Middle frontal gyrus (tissue), 1 donor: Measurements from ENCODE around the gene IGSF23.
A peak's percentile ranks its signal among the peaks of the same experiment; 100 is the strongest.

Experiments
- DNase-seq: peaks from one replicate; pipeline ENCODE4 v3.0.0-alpha.2; 2015; ENCODE audit warnings: low spot score; ENCODE audit errors: extremely low spot score

Gene IGSF23

DNA sequence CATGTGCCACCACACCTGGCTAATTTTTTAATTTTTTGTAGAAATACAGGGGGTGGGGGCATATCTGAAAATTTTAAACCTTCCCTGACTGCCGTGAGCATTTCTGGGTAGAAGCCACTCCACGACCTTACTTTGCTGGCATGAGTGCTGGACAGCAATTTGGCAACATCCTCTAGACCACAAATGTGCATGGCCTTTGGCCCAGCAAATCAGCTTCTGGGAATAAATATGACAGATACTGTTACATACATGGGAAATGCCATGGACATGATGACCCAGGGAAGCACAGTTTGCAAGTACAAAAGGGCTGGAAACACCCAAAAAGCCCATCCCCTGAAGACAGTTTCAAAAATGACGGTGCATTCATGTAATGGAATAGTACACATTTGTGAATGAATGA lies 27.2 kb downstream of the IGSF23 start:
- no peak for DNase-seq

DNA sequence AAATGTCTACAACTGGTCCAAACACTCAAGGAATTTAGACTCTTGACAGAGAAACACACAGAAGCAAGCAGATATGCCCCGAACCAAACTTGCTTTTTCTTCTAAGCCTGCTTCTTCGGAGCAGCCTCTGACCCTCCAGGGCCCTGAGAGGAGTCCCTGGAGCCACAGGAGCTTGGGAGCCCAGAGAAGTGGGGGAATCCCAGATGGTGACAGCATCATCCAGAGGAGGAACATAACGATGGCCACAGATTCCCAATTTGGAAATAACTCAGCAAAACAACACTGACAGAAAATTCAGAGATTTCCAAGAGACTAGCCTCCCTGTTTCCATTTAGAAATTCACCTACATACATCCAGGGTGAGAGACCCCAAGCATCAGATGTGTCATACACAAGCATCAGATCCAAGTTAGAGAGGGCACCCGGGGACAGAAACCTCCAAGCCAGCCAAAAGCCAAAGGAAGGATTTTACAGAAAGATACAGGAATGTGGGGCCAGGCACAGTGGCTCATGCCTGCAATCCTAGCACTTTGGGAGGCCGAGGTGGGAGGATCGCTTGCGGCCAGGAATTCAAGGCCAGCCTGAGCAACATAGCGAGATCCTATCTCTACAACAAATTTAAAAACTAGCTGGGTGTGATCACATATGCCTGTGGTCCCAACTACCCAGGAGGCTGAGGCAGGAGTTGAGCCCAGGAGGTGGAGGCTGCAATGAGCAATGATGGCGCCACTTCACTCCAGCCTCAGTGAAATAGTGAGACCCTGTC lies 28.3 kb downstream of the IGSF23 start:
- DNase-seq: no peak

DNA sequence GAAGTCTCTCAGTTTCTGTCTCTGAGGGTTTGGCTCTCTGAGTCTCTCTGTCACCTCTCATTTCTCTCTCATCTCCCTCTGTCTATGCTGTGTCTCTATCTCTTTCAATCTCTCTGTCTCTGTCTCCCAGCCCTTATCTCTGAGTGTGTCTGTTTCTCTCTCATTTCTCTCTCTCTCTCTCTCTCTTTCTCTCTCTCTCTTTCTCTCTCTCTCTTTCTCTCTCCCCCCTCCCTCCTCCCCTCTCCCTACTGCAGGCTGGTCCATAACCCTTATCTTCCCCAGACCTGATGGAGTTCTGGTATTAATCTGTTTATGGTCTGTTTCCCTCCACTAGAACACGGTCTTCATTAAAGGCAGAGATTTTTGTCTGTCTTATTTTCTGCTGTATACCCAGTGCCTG lies 29.0 kb downstream of the IGSF23 start:
- no peak for DNase-seq

DNA sequence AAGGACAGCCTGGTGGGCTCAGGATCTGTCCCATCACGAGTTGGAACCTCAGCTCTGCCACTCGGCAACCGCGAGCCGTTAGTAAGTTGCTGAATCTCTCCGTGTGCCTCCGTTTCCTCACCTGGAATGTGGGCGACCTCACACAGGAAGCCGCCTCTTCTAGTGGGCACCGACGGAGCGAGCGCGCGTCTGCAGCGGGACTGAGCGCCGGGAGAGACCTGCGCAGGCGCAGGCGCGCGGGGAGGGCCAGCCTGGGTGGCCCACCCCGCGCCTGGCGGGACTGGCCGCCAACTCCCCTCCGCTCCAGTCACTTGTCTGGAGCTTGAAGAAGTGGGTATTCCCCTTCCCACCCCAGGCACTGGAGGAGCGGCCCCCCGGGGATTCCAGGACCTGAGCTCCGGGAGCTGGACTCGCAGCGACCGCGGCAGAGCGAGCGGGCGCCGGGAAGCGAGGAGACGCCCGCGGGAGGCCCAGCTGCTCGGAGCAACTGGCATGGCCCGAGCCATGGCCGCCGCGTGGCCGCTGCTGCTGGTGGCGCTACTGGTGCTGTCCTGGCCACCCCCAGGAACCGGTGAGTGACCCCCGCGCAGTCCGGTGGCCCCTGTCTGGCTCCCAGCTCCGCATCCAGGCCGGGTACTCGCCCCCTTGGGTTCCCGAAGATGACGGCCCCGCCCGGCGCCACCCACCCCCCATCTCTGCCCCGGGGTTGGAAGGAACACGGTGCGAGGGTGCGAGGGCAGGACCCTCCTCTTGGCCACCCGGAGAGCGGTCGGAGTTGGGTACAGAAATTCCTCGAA lies 30.4 kb downstream of the IGSF23 start, which contains the start of gene PVR:
PVR (plus strand) TSS at position 306 of the 797 bp plus-strand sequence; CDS start at position 493, 187 bp downstream.
- DNase-seq: peak; percentile 49

DNA sequence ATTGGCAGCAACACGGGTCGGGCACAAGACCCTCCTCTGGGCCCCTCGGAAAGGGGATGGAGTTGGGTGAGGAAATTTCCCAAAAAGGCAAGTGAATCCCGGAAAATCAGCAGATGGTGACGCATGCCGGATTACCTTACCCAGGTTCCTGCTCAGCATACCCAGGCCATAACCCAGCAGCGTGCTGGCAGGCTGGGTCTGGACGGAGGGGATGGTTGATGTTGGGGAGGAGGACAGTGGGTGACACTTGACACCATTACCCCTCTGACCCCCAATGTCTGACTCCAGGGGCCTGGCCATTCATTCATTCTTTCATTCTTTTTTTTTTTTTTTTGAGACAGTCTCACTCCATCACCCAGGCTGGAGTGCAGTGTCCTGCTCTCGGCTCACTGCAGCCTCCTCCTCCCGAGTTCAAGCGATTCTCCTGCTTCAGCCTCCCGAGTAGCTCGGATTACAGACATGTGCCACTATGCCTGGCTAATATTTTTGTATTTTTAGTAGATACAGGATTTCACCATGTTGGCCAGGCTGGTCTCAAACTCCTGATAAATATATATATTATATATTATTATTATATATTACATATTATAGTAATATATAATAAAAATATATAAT lies 31.1 kb downstream of the IGSF23 start:
- no peak for DNase-seq

DNA sequence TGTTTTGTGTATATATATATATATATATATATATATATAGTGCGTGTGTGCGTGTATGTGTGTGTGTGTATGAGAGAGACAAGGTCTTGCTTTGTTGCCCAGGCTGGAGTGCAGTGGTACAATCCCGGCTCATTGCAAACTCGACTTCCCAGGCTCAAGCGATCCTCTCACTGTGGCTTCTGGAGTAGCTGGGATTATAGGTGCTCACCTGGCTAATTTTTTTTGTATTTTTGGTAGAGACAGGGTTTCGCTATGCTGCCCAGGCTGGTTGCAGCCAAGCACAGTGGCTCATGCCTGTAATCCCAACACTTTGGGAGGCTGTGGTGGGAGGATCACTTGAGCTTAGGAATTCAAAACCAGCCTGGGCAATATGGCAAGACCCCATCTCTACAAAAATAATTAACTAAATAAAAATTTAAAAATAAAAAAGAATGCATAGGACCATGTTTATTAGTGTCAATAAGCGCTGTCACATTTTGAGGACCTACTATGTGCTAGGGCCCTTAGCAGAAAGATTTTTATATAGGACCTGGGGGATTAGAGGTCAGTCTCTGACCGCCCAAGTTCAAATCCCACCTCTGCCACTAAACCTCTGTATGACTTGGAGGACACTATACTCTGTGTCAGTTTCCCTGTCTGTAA lies 32.2 kb downstream of the IGSF23 start:
- DNase-seq: no peak

DNA sequence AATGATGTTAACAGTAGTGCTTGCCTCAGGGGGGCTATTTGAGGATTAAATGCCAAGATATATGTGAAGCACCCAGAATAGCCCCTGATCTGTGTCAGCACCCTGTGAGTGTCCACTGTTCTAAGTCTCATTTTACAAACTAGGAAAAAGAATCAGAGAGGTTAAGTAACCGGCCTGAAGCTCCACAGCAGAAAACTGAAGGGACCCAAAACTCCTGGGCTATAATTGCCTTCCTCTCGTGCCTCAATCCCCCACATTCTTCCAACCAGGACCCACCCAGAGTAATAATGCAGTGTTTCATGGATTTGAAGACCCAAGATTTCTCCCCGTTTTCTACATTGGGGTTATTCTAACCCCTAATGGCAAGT lies 32.7 kb downstream of the IGSF23 start:
- DNase-seq: no peak

DNA sequence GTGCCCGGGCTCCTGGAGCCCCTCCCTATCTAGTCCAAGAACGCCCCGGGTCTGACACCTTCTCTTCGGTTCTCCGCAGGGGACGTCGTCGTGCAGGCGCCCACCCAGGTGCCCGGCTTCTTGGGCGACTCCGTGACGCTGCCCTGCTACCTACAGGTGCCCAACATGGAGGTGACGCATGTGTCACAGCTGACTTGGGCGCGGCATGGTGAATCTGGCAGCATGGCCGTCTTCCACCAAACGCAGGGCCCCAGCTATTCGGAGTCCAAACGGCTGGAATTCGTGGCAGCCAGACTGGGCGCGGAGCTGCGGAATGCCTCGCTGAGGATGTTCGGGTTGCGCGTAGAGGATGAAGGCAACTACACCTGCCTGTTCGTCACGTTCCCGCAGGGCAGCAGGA lies 33.8 kb downstream of the IGSF23 start:
- no peak for DNase-seq

DNA sequence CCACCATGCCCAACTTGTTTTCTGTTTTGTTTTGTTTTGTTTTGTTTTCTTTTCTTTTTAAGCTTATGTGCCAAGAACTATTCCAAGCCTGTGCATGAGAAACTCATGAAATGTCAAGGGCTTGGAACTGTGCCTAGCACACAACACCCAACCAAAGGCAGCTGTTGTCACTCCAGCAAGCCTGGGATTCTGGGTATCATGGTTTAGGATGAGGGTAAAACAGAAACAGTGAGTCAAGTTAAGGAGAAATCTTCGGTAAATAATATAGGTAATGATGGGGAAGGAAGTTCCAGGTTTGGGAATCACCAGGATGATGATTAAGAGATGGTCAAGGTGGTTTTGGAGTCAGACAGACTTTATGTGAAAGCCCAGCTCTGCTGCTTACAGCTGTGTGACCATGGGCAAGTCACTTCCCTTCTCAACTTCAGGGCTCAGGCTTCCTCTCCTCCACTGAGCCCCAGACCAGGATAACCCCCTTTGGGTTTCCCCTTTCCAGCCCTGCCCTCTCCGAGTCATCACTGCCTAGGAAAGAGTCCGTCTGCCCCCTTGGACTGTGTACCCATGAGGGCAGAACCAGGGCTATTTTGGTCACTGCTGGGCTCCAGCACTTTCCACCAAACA lies 35.4 kb downstream of the IGSF23 start:
- no peak for DNase-seq

DNA sequence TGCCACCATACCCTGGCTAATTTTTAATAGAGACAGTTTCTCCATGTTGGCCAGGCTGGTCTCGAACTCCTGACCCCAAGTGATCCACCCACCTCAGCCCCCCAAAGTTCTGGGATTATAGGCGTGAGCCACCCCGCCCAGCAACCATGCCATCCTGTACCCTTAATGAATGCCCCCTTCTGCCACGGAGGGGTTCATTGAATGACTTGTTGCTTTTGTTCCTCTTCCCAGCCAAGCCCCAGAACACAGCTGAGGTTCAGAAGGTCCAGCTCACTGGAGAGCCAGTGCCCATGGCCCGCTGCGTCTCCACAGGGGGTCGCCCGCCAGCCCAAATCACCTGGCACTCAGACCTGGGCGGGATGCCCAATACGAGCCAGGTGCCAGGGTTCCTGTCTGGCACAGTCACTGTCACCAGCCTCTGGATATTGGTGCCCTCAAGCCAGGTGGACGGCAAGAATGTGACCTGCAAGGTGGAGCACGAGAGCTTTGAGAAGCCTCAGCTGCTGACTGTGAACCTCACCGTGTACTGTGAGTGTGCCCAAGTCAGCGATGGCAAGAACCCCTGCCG lies 36.3 kb downstream of the IGSF23 start:
- no peak for DNase-seq

DNA sequence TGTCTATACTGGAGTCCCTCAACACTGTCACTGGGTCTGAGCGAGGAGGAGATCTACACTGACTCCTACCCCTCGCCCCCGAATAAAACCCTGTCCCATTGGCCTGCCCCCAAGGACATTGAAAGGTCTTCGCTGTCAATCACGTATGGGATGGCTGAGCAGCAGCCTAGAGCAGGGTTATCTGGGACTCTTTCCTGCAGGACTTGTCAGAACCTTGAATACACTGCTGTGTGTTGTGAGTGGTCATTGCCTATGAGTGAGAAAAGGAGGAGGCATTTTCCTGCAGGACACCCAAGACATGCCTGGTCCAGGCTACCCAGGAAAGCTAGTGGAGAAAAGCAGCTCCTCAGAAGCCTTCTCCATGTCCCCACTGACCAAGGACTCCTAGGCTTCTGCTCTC lies 40.0 kb downstream of the IGSF23 start:
- no peak for DNase-seq

DNA sequence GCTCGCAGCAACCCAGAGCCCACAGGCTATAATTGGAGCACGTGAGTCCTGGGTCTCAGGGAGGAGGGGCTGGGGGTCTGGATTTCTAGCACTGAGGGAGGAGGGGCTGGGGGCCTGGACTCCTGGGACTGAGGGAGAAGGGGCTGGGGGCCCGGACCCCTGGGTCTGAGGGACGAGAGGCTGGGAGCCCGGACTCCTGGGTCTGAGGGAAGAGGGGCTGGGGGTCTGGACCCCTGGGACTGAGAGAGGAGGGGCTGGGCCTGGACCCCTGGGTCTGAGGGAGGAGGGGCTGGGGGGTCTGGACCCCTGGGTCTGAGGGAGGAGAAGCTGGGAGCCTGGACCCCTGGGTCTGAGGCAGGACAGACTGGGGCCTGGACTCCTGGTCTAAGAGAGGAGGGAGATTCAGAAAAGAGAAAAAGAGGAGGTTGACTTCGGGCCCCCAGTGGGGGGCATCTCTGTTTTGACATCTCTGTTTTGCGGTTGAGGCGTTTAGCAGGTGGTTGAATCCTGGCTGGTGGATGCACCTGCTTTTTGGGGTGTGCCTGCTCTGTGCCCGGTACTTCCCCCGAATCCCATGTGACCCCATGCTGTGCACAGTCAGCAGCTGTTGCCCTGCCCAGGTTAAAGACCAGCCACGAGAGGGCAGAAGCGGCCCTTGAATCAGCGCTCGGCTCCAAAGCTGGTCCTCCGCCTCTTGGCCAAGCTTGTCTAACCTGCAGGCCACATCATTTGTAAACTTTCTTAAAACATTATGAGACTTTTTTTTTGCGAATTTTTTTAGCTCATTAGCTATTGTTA lies 40.8 kb downstream of the IGSF23 start:
- DNase-seq: no peak

DNA sequence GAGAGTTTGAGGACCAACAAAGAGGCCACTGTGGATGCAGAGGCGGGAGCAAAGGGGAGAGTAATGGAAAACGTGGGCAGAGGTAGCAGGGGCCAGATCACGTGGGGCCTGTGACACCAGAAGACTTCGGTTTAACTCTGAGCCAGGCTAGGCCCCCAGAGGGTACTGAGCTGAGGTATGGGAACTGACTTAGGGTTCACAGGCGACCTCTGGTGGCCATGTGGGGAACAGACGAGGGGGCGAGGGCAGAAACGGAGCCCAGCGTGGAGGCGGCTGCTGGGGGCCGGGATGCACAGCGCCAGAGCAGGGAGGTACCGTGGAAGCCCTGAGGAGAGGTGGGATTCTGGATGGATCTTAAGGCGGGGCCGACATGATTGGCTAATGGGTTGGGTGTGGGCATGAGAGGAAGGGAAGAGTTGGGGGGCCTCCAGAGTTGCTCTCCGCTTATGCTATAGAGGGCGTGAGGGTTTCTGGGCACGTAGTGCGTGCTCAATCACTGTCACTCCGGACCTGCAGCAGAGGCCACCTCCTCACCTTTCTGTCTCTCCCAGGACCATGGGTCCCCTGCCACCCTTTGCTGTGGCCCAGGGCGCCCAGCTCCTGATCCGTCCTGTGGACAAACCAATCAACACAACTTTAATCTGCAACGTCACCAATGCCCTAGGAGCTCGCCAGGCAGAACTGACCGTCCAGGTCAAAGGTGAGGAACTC lies 44.0 kb downstream of the IGSF23 start:
- no peak for DNase-seq

DNA sequence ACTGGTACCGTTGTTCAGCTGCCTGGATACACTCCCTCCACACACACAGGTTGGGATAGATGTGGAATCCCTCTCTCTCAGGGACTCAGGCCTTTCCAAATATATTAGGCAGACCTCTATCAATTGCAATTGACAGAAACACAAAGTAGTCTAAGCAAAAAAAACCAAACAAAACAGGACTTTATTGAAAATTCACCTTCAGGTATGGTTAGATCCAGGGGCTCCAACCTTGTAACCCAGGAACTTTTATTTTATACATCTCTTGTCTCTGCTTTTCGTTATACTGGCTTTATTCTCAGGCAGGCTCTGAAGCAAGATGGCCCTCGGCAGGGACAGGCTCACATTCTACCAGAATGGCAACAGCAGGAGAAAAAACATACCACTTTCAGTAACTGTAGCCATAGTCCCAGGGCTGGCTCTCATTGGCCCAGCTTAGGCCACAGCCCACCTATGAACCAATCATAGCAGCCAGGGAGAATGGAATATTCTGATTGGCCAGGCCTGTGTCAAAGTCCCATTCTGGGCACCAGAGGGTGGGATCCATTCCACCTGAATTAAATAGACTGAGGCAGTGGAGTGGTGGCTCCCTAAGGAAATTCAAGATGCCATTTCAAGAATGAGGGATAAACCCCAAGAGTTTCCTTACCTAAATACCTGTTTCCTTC lies 44.8 kb downstream of the IGSF23 start:
- no peak for DNase-seq

DNA sequence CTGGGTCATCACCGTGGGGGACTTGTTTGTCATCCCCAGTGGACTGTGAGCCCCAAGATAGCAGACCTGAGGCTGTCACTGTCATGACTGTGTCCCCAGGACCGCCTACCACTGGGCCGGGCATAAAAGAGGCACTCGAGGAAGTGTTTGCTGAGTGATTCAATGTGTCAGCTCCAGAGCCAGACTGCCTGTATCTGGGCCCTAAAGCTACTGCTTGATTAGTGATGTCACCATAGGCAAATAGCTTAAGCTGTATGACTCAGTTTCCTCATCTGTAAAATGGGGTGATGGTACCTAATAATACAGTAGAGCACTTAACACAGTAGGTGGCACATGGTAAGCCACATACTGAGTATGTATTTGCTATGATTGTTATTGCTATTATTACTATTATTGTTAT lies 46.7 kb downstream of the IGSF23 start:
- no peak for DNase-seq

DNA sequence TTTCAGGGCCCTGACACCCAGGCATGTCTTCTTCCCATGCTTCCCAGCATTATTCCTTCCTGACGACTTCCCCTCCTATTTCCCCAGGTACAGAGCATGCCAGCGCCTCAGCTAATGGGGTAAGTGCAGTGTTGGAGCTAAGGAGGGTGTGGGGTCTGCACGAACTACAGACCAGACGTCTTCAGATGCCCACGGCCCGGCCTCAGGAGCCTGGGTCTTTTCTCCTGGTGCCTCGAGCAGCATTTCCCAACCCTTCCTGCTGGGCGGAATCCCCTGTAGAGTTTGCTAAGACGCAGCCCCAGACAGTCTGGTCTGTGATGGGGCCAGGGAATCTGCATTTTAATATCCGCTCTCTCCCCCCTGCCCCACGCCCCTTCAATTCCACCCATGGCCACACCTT lies 47.8 kb downstream of the IGSF23 start:
- DNase-seq: no peak

DNA sequence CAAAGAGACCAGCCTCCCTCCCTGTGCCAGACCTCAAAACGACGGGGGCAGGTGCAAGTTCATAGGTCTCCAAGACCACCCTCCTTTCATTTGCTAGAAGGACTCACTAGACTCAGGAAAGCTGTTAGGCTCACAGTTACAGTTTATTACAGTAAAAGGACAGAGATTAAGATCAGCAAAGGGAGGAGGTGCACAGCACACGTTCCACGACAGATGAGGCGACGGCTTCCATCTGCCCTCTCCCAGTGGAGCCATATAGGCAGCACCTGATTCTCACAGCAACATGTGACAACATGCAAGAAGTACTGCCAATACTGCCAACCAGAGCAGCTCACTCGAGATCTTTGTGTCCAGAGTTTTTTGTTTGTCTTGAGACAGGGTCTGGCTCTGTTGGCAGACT lies 48.5 kb downstream of the IGSF23 start:
- DNase-seq: no peak

DNA sequence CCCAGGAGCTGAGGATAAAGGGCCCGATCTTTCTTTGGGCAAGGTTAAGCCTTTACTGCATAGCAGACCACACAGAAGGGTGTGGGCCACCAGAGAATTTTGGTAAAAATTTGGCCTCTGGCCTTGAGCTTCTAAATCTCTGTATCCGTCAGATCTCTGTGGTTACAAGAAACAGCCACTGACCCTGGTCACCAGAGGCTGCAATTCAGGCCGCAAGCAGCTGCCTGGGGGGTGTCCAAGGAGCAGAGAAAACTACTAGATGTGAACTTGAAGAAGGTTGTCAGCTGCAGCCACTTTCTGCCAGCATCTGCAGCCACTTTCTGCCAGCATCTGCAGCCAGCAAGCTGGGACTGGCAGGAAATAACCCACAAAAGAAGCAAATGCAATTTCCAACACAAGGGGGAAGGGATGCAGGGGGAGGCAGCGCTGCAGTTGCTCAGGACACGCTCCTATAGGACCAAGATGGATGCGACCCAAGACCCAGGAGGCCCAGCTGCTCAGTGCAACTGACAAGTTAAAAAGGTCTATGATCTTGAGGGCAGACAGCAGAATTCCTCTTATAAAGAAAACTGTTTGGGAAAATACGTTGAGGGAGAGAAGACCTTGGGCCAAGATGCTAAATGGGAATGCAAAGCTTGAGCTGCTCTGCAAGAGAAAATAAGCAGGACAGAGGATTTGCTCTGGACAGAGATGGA lies 49.5 kb downstream of the IGSF23 start:
- no peak for DNase-seq
